Upper lobe of left lung (tissue), 6 donors: ENCODE data around the gene DPH6. TPM values are rescaled to one million over a fixed set of nuclear protein-coding genes. Genes with fewer than 3 reads are reported as not detected.
"Not testable (repeated sequence)": the region's sequence is repeated elsewhere in the genome, so short reads cannot be mapped to it uniquely, and the experiment has no call there.

Experiments
- ATAC-seq, 2 donors: fragments of 200-7000 bp; cut with Tn5 transposase; one replicate each; pipeline ENCODE4 v1.9.1; 2022; ENCODE audit warnings: mild to moderate bottlenecking in 2 of 2, moderate library complexity in 2 of 2; ENCODE audit not compliant: low FRiP score in 2 of 2
- DNase-seq, 2 donors: peaks; one replicate each; pipeline ENCODE4 v3.0.0-alpha.2; 2019 to 2020
- H3K27ac ChIP-seq, 4 donors: fragments of 200-600 bp; sonication (generic); one replicate each; pipeline ENCODE4 v1.5.1; 2016 to 2019
- H3K27me3 ChIP-seq, 4 donors: fragments of 200-600 bp; sonication (generic); one replicate each; pipeline ENCODE4 v1.5.1; 2017 to 2019
- H3K36me3 ChIP-seq, 4 donors: fragments of 200-600 bp; sonication (generic); one replicate each; pipeline ENCODE4 v1.5.1; 2016 to 2019
- H3K4me1 ChIP-seq, 4 donors: fragments of 200-600 bp; sonication (generic); one replicate each; pipeline ENCODE4 v1.5.1; 2018 to 2019
- H3K4me3 ChIP-seq, 4 donors: fragments of 200-600 bp; sonication (generic); one replicate each; pipeline ENCODE4 v1.5.1; 2017 to 2019; ENCODE audit warnings: mild to moderate bottlenecking in 2 of 4, moderate library complexity in 1 of 4
- H3K9me3 ChIP-seq, 4 donors: fragments of 200-600 bp; sonication (generic); one replicate each; pipeline ENCODE4 v1.5.1; 2018 to 2019
- CTCF ChIP-seq, 6 experiments: fragments of 450-650 bp in 4 of 6; fragments of 200-600 bp in 2 of 6; sonication (generic) in 2 of 6; IDR thresholded peaks; one replicate each; pipeline ENCODE4 v1.5.1; 2016 to 2019; ENCODE audit warnings: antibody characterized with exemption in 6 of 6
- EP300 ChIP-seq, 4 donors: sonication (generic); formaldehyde crosslinking; IDR thresholded peaks; one replicate each; pipeline ENCODE4 v1.5.1; 2017; ENCODE audit warnings: antibody characterized with exemption in 4 of 4, control low read depth in 2 of 4
- POLR2A ChIP-seq, 4 donors: fragments of 450-650 bp; IDR thresholded peaks; one replicate each; pipeline ENCODE4 v1.5.1; 2016 to 2017; ENCODE audit warnings: antibody characterized with exemption in 4 of 4, mild to moderate bottlenecking in 2 of 4
- POLR2AphosphoS5 ChIP-seq, 2 donors: sonication (generic); formaldehyde crosslinking; IDR thresholded peaks; one replicate each; pipeline ENCODE4 v1.5.1; 2017; ENCODE audit warnings: antibody characterized with exemption in 2 of 2
- WGBS, 2 donors: methylation state at CpG; one replicate each; pipeline ENCODE4 v1.1.5; 2017 to 2018; 5-methylcytosine and 5-hydroxymethylcytosine counted together
- total RNA-seq, 6 donors: library from RNA; depleted of rRNA in 4 of 6; stranded (reverse); fragments of >200 nt in 4 of 6; gene quantifications; one replicate each; pipeline versions ENCODE4 v1.1.0 to v1.2.1, GENCODE V29; 2016 to 2021
- donor health status: DM: no; HTN: no; CAD: no; lungs with moderate emphysema.
- donor health status: DM: no; HTN: yes; CAD: no; lungs with severe emphysema.

Gene DPH6, protein sequence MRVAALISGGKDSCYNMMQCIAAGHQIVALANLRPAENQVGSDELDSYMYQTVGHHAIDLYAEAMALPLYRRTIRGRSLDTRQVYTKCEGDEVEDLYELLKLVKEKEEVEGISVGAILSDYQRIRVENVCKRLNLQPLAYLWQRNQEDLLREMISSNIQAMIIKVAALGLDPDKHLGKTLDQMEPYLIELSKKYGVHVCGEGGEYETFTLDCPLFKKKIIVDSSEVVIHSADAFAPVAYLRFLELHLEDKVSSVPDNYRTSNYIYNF
- total RNA-seq, result 10 to 100 TPM in 4 of 6 donors, 1 to 10 TPM in 2; 6.3 to 48.2 (median 14.6) TPM

GRCh38 chr15:35545824-35546510 is at the start of gene DPH6:
TSS of gene DPH6 (minus strand) at chr15:35546165. CDS start at chr15:35546141, 24 bp downstream.
- DNase-seq (peak; percentile 80 to 96), ATAC-seq (peak; percentile 95 to 97)
- peak within 1 kb of the TSS; percentile 96 to 97 (median 96) for H3K27ac ChIP-seq
- H3K27me3 ChIP-seq, result no peaks in the 10 kb centered on the region
- H3K36me3 ChIP-seq, result no peaks in the 10 kb centered on the region
- TF ChIP-seq POLR2A (IDR thresholded peaks at IDR 0.05) (peak in 3 of 4 donors; percentile 15 to 77 (median 67)), CTCF (IDR thresholded peaks at IDR 0.05) (peak in 4 of 6 experiments; percentile 10 to 47 (median 24)), EP300 (IDR thresholded peaks at IDR 0.05) (no peak), POLR2AphosphoS5 (IDR thresholded peaks at IDR 0.05) (peak; percentile 57 to 60)
- 0% methylated on average over 13 to 43 of the region's 66 CpGs for WGBS, 2 donors
- no peaks in the 10 kb centered on the region for H3K9me3 ChIP-seq
- peaks cover 13 to 20% (median 16%) of the 10 kb centered on the region in 4 donors for H3K4me1 ChIP-seq
- H3K4me3 ChIP-seq, result peak within 1 kb of the TSS; percentile 54 to 66 (median 60)

- Histone ChIP-seq H3K27ac (no peak overlapping the region), H3K4me1 (no peaks in the 10 kb centered on the region), H3K4me3 (no peak overlapping the region), H3K27me3 (no peaks in the 10 kb centered on the region), H3K36me3 (no peaks in the 10 kb centered on the region), H3K9me3 (no peaks in the 10 kb centered on the region)
- DNase-seq (no peak), ATAC-seq (no peak)
- 63 to 76% methylated on average over 1 of the region's 1 CpG for WGBS, 2 donors
- TF ChIP-seq EP300 (IDR thresholded peaks at IDR 0.05) (no peak), CTCF (IDR thresholded peaks at IDR 0.05) (no peak)
Observed at GRCh38 chr15:35595656-35596055, 49.7 kb upstream of the DPH6 start.

DNA sequence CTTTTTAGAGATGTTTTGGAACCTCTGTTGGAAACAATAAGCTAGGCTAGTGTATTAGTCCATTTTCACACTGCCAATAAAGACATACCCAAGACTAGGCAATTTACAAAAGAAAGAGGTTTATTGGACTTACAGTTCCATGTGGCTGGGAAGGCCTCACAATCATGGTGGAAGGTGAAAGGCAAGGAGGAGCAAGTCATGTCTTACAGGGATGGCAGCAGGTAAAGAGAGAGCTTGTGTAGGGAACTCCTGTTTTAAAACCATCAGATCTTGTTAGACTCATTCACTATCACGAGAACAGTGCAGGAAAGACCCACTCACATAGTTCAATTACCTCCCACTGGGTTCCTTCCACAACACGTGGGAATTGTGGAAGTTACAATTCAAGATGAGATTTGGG is 46.0 kb upstream of the DPH6 start:
- not testable (repeated sequence) for H3K9me3 ChIP-seq, ATAC-seq, H3K4me1 ChIP-seq, DNase-seq, H3K27ac ChIP-seq, H3K36me3 ChIP-seq, H3K27me3 ChIP-seq, H3K4me3 ChIP-seq
- WGBS, 2 donors, result 75 to 94% methylated on average over 2 of the region's 2 CpGs

DNA sequence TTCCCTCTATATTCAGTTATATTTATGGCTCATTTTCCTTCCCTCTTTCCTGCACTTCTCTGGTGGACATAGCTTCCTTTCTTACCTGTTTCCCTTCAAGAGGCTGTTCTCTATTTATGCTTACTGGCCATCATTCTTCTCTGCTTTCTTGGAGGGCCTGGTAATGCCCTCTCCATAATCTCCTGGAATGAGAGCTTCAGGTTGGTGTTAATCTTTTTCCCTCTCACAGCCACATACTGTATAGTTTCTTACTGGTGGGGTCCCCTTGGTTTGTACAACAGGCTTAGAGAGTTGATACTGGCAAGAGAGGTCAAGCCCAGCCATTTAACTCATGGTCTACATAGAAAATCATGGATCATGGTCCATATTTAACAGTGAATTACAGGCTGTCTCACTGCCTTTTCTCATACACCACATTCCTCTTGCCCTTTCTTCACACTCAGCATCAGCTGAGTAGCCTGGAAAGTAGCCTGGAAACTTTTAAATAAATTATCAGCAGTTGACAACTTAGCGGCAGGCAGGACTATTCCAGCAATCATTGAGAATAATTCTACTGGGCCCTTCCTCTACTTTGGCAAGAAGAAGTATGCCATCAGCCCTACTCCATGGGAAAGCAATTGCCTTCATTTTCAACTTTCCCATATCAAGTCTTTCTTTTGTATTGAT is 38.0 kb upstream of the DPH6 start:
- H3K36me3 ChIP-seq, result no peaks in the 10 kb centered on the region
- no peak for ATAC-seq
- no peaks in the 10 kb centered on the region for H3K27me3 ChIP-seq
- TF ChIP-seq POLR2AphosphoS5 (IDR thresholded peaks at IDR 0.05) (no peak), EP300 (IDR thresholded peaks at IDR 0.05) (no peak), POLR2A (IDR thresholded peaks at IDR 0.05) (no peak), CTCF (IDR thresholded peaks at IDR 0.05) (no peak)
- H3K9me3 ChIP-seq, result no peaks in the 10 kb centered on the region
- H3K27ac ChIP-seq, result no peak overlapping the region
- DNase-seq, result no peak
- 65 to 74% methylated on average over 1 of the region's 1 CpG for WGBS, 2 donors
- H3K4me1 ChIP-seq, result peaks cover 0 to 2% (median 0%) of the 10 kb centered on the region in 4 donors
- H3K4me3 ChIP-seq, result no peak overlapping the region

GRCh38 chr15:35580606-35581005 is 34.6 kb upstream of the DPH6 start:
- DNase-seq (no peak), ATAC-seq (no peak)
- WGBS, 2 donors, result 86 to 91% methylated on average over 3 of the region's 3 CpGs
- H3K4me3 ChIP-seq, result no peak overlapping the region
- no peaks in the 10 kb centered on the region for H3K27me3 ChIP-seq
- TF ChIP-seq POLR2AphosphoS5 (IDR thresholded peaks at IDR 0.05), result no peak
- no peak for TF ChIP-seq CTCF (IDR thresholded peaks at IDR 0.05)
- no peak for TF ChIP-seq POLR2A (IDR thresholded peaks at IDR 0.05)
- no peak for TF ChIP-seq EP300 (IDR thresholded peaks at IDR 0.05)
- peaks cover 0 to 2% (median 0%) of the 10 kb centered on the region in 4 donors for H3K4me1 ChIP-seq
- H3K9me3 ChIP-seq, result no peaks in the 10 kb centered on the region
- H3K27ac ChIP-seq, result no peak overlapping the region
- H3K36me3 ChIP-seq, result no peaks in the 10 kb centered on the region
